OCI-LY7 (cell line): ENCODE data around the gene RBM5.

ENCODE experiments used
- CTCF ChIP-seq: fragments of 200-600 bp; sonication (generic); conservative IDR thresholded peaks from 2 replicates; pipeline ENCODE4 v1.5.1; 2014; ENCODE audit warnings: mild to moderate bottlenecking, antibody characterized with exemption, low read length, moderate library complexity, mixed read lengths
- EZH2phosphoT487 ChIP-seq: fragments of 200-600 bp; sonication (generic); IDR thresholded peaks from 2 replicates; pipeline ENCODE4 v1.6.1; 2018; ENCODE audit warnings: low read depth, borderline replicate concordance, mild to moderate bottlenecking, mixed run types, antibody characterized with exemption, low read length, moderate library complexity, mixed read lengths

- no peak for TF ChIP-seq CTCF
- TF ChIP-seq EZH2phosphoT487: no peak
Measured at GRCh38 chr3:50095352-50095998, 6.8 kb downstream of the RBM5 start.
